Naive thymus-derived CD8-positive, alpha-beta T cell (primary cell): ENCODE data around the gene ALDH16A1. TPM values are rescaled to one million over a fixed set of nuclear protein-coding genes. Genes with fewer than 3 reads are reported as not detected.

ENCODE experiments used
- ATAC-seq, 2 donors: fragments of 150-1000 bp; cut with Tn5 transposase in 1 of 2; sonication (Bioruptor Pico), chemical (Tn5 transposase) in 1 of 2; 1 replicate in 1 of 2; 2 replicates in 1 of 2; pipeline ENCODE4 v1.10.0; 2021; ENCODE audit warnings: mild to moderate bottlenecking in 2 of 2, moderate library complexity in 2 of 2
- POLR2A ChIA-PET: fragments of 350-600 bp; sonication (Branson Sonifier 250); formaldehyde crosslinking; loops from one replicate; lab custom pipeline; 2021; ENCODE audit warnings: antibody characterized with exemption; lab: Charles Lee
- DNase-seq, 10 donors: peaks; one replicate each; pipeline versions ENCODE4 v3.0.0 to v3.0.0-alpha.2; 2020 to 2022
- H3K27ac Mint-ChIP-seq, 10 donors: one replicate each; pipeline ENCODE4 v1.8.0; 2020 to 2022; ENCODE audit warnings: mild to moderate bottlenecking in 10 of 10, mixed read lengths in 10 of 10, moderate library complexity in 4 of 10, inconsistent platforms in 1 of 10
- H3K27me3 Mint-ChIP-seq, 5 donors: one replicate each; pipeline ENCODE4 v1.8.0; 2021 to 2022; ENCODE audit warnings: mixed read lengths in 5 of 5
- H3K36me3 Mint-ChIP-seq, 3 donors: one replicate each; pipeline ENCODE4 v1.8.0; 2020 to 2022; ENCODE audit warnings: mixed read lengths in 3 of 3, mild to moderate bottlenecking in 2 of 3, inconsistent platforms in 1 of 3
- H3K4me1 Mint-ChIP-seq, 4 donors: one replicate each; pipeline ENCODE4 v1.8.0; 2021 to 2022; ENCODE audit warnings: mixed read lengths in 4 of 4
- H3K4me3 Mint-ChIP-seq, 10 donors: one replicate each; pipeline ENCODE4 v1.8.0; 2020 to 2022; ENCODE audit warnings: mild to moderate bottlenecking in 10 of 10, mixed read lengths in 10 of 10, moderate library complexity in 6 of 10, inconsistent platforms in 1 of 10
- H3K9me3 Mint-ChIP-seq, 9 donors: one replicate each; pipeline ENCODE4 v1.8.0; 2020 to 2022; ENCODE audit warnings: mixed read lengths in 9 of 9, mild to moderate bottlenecking in 3 of 9, inconsistent platforms in 1 of 9, moderate library complexity in 1 of 9
- polyA plus RNA-seq, 3 donors: library from polyadenylated mRNA; unstranded; fragments of 300-500 nt; fragmentation: Illumina TruSeq; gene quantifications; one replicate each; pipeline ENCODE4 v1.2.3, GENCODE V29; 2021
- total RNA-seq, 8 experiments: library from RNA in 2 of 8; stranded (reverse) in 2 of 8; gene quantifications; one replicate each; pipeline ENCODE4 v1.2.3 and lab custom pipeline; 2021 to 2026

Gene ALDH16A1
- total and polyA plus RNA-seq, 5 experiments from 2014 or later: 28.3 to 44.4 (median 38.0) TPM

DNA sequence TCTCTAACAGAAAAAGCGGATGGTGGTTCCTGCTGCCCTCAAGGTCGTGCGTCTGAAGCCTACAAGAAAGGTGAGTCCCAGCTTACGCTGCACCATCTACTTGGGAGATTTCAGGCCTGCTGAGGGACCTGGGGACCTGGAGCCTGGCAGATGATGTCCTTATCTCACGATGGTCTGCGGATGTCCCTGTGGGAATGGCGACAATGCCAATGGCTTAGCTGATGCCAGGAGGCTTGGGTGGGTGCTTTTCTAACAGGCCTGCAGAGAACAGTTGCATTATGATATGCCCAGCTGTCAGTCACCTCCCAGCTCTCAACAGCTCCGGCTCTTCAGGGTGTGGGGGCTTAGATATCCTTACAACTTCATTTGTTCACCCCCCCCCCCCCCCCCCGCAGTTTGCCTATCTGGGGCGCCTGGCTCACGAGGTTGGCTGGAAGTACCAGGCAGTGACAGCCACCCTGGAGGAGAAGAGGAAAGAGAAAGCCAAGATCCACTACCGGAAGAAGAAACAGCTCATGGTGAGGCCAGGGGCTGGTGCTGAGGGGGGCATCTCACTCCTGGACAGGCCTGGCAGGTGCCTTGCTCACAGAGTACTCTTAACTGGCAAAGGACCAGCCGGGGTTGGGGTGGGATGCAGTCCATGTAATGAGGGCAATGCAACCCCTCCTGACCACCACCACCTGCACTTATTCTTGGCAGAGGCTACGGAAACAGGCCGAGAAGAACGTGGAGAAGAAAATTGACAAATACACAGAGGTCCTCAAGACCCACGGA, 38.2 kb downstream of the ALDH16A1 start:
- H3K4me3 Mint-ChIP-seq: peak overlapping the region in 6 of 10 donors; percentile 42 to 98 (median 67)

GRCh38 chr19:49491804-49492572, 39.0 kb downstream of the ALDH16A1 start:
- POLR2A ChIA-PET: interaction anchor here (0.6 to 1.5 kb wide), 5 partner anchors 38 to 149 kb away, joined by 3 read pairs; partner anchors contain the start of gene PIH1D1

More for the DNA sequence above, 38.2 kb downstream of the ALDH16A1 start:
- Mint-ChIP-seq H3K36me3 (peaks cover 12 to 62% (median 32%) of the 10 kb centered on the region in 3 donors), H3K27me3 (peaks cover 0 to 3% (median 0%) of the 10 kb centered on the region in 5 donors), H3K4me1 (peaks cover 9 to 69% (median 58%) of the 10 kb centered on the region in 4 donors), H3K9me3 (peaks cover 0 to 4% (median 0%) of the 10 kb centered on the region in 9 donors), H3K27ac (peak overlapping the region in 7 of 10 donors; percentile 37 to 85 (median 62))
- ATAC-seq: no peak
- POLR2A ChIA-PET: interaction anchor here (0.6 to 1.5 kb wide), 2 partner anchors 11 to 39 kb away, joined by 3 to 4 read pairs; partner anchors contain the start of gene PIH1D1
- no peak for DNase-seq

DNA sequence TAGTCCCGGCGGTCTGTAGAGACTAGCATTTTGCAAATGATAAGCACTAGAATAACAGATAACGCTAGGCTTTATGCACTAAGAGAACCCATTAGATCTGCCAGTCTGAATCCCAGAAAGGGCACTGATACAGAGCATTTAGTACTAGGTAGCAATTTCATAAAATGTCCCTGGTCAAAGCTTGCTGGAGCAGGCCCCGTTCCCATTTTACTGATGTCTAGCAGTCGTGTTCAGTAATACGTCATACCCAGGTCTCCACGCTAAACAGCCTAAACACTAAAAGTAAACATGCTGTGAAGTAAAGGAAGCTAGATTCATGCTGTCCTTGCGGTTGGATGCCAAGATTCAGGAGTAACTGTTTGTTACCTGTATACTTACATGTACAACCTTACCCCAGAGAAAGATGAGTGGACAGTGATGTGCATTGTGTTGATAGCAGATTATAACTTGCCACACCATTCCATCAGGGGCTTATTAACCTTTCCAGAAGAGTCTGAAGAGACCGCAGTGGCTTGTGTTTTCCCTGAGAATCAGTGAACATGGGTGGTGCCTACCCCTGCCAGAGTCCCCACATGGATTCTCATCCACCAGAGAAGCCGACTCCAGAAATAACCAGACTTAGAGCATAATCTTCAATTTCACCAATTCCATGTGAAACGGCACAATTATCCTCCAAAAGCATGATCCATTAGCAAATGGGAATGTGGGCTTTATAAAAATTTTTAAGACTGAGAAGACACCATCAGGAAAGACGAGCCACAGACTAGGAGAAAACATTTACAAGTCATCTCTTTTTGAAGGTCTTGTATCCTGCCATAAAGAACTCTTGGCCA, 39.8 kb downstream of the ALDH16A1 start:
- POLR2A ChIA-PET: interaction anchor here (0.6 to 2.2 kb wide), 7 partner anchors 38 to 148 kb away, joined by 3 to 7 read pairs (median 3); partner anchors contain the start of gene PIH1D1
- Mint-ChIP-seq H3K27me3 (no peaks in the 10 kb centered on the region), H3K4me3 (peak overlapping the region in 8 of 10 donors; percentile 13 to 52 (median 34)), H3K27ac (peak overlapping the region; percentile 53 to 93 (median 81)), H3K9me3 (peaks cover 0 to 2% (median 0%) of the 10 kb centered on the region in 9 donors), H3K36me3 (peaks cover 18 to 63% (median 35%) of the 10 kb centered on the region in 3 donors), H3K4me1 (peaks cover 12 to 72% (median 62%) of the 10 kb centered on the region in 4 donors)
- DNase-seq (no peak), ATAC-seq (no peak)

More at GRCh38 chr19:49491804-49492572, 39.0 kb downstream of the ALDH16A1 start:
- Mint-ChIP-seq H3K36me3 (peaks cover 15 to 63% (median 32%) of the 10 kb centered on the region in 3 donors), H3K4me3 (peak overlapping the region in 5 of 10 donors; percentile 13 to 43 (median 29)), H3K4me1 (peaks cover 10 to 72% (median 60%) of the 10 kb centered on the region in 4 donors), H3K9me3 (peaks cover 0 to 4% (median 0%) of the 10 kb centered on the region in 9 donors), H3K27me3 (peaks cover 0 to 3% (median 0%) of the 10 kb centered on the region in 5 donors), H3K27ac (peak overlapping the region in 9 of 10 donors; percentile 49 to 93 (median 80))
- ATAC-seq (no peak), DNase-seq (no peak)

DNA sequence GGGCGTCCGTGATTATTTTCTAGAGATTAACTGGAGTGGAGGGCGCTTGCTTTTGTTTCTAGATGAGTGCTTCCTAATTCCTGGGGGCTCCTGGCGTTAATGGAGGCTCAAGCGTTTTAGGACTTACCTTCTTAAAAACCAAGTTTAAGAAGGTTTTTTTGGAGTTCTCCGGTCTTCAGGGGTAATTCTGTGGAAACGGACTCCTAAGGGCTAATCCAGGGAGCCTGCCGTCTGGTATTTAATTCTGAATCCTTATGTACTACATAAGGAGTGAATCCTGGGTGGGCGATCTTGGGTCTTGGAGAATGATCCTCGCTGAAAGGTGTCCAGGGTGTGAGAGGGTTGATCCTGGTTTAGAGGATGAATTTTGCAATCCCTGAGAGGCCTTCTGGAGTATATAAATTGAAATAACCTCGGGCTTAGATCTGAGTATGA, 43.6 kb downstream of the ALDH16A1 start:
- peaks cover 0 to 2% (median 0%) of the 10 kb centered on the region in 9 donors for H3K9me3 Mint-ChIP-seq
- peaks cover 0 to 2% (median 0%) of the 10 kb centered on the region in 5 donors for H3K27me3 Mint-ChIP-seq
- peak overlapping the region; percentile 96 to 100 (median 100) for H3K4me3 Mint-ChIP-seq
- POLR2A ChIA-PET: interaction anchor here (1.0 to 4.2 kb wide), 9 partner anchors 17 to 180 kb away, joined by 3 to 45 read pairs (median 6); partner anchors contain the start of genes ALDH16A1, BCL2L12, IRF3 and NOSIP
- peaks cover 20 to 74% (median 64%) of the 10 kb centered on the region in 4 donors for H3K4me1 Mint-ChIP-seq
- peaks cover 17 to 57% (median 36%) of the 10 kb centered on the region in 3 donors for H3K36me3 Mint-ChIP-seq
- DNase-seq (no peak), ATAC-seq (no peak)
- peak overlapping the region; percentile 96 to 100 (median 99) for H3K27ac Mint-ChIP-seq

- Mint-ChIP-seq H3K27ac (peak overlapping the region; percentile 96 to 100 (median 99)), H3K4me1 (peaks cover 18 to 79% (median 66%) of the 10 kb centered on the region in 4 donors), H3K27me3 (peaks cover 0 to 2% (median 0%) of the 10 kb centered on the region in 5 donors), H3K4me3 (peak overlapping the region; percentile 96 to 100 (median 100)), H3K9me3 (peaks cover 0 to 2% (median 0%) of the 10 kb centered on the region in 9 donors), H3K36me3 (peaks cover 17 to 51% (median 34%) of the 10 kb centered on the region in 3 donors)
- ATAC-seq: peak; percentile 3 to 5
- POLR2A ChIA-PET: interaction anchor here (1.7 to 4.2 kb wide), 6 partner anchors 16 to 180 kb away, joined by 5 to 45 read pairs (median 16); partner anchors contain the start of genes ALDH16A1, BCL2L12, IRF3 and NOSIP
- DNase-seq: peak; percentile 51 to 87 (median 72)
Measured at GRCh38 chr19:49497047-49497788, 44.2 kb downstream of the ALDH16A1 start.

GRCh38 chr19:49497789-49498103, 44.7 kb downstream of the ALDH16A1 start:
- Mint-ChIP-seq H3K27ac (peak overlapping the region; percentile 96 to 100 (median 99)), H3K4me3 (peak overlapping the region; percentile 96 to 100 (median 100)), H3K4me1 (peaks cover 19 to 79% (median 67%) of the 10 kb centered on the region in 4 donors), H3K27me3 (peaks cover 0 to 2% (median 0%) of the 10 kb centered on the region in 5 donors), H3K9me3 (peaks cover 0 to 2% (median 0%) of the 10 kb centered on the region in 9 donors), H3K36me3 (peaks cover 17 to 45% (median 33%) of the 10 kb centered on the region in 3 donors)
- no peak for ATAC-seq
- no peak for DNase-seq
- POLR2A ChIA-PET: interaction anchor here (2.8 to 4.2 kb wide), 2 partner anchors 167 to 179 kb away, joined by 19 to 24 read pairs; partner anchors contain the start of genes BCL2L12, IRF3 and PRMT1

DNA sequence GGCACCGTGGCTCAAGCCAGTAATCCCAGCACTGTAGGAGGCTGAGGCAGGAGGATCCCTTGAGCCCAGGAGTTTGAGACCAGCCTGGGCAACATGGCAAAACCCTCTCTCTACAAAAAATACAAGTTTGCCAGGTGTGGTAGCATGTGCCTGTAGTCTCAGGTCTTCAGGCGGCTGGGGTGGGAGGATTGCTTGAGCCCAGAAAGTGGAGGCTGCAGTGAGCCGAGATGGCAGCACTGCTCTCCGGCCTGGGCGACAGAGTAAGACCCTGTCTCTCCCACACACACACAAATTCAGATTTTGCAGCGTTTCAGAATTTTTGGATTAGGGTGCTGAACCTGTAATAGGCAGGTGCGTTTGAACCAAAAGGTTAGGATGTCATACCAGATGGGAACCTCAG, 45.5 kb downstream of the ALDH16A1 start:
- POLR2A ChIA-PET: interaction anchor here (1.3 kb wide), 2 partner anchors 33 to 82 kb away, joined by 3 to 5 read pairs; partner anchors contain the start of genes NOSIP and PRRG2
- Mint-ChIP-seq H3K4me1 (peaks cover 18 to 80% (median 67%) of the 10 kb centered on the region in 4 donors), H3K27me3 (peaks cover 0 to 2% (median 0%) of the 10 kb centered on the region in 5 donors), H3K27ac (peak overlapping the region; percentile 95 to 100 (median 99)), H3K4me3 (peak overlapping the region; percentile 96 to 100 (median 100)), H3K9me3 (peaks cover 0 to 2% (median 0%) of the 10 kb centered on the region in 9 donors), H3K36me3 (peaks cover 17 to 39% (median 29%) of the 10 kb centered on the region in 3 donors)
- DNase-seq: no peak
- no peak for ATAC-seq

DNA sequence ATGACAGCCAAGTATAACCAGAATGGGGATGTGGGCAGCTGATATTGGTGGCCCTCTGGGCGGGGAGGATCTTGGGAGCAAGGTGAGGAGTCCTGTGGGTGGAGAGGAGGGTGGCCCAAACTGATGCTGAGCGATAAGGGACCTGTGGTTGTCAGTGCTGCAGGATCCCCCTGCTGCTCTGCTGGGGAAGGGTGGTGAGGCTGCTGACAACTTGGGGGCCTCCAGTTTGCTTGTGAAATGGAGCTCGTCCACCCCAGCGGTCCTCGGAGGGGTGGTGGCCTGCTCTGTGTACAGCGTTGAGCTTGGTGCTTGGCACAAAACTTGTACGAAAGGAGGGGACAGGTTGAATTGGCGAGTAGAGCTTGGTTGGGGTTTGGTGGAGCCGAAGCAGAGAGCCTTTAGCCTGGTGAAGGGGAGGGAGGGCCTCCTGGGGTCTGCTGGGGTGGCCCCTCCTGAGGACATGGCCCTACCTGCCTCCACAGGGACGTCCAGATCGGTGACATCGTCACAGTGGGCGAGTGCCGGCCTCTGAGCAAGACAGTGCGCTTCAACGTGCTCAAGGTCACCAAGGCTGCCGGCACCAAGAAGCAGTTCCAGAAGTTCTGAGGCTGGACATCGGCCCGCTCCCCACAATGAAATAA, 46.1 kb downstream of the ALDH16A1 start:
- no peaks in the 10 kb centered on the region for H3K9me3 Mint-ChIP-seq
- DNase-seq (peak in 1 of 10 donors; percentile 26), ATAC-seq (no peak)
- H3K4me3 Mint-ChIP-seq: peak overlapping the region; percentile 96 to 100 (median 100)
- peaks cover 18 to 80% (median 66%) of the 10 kb centered on the region in 4 donors for H3K4me1 Mint-ChIP-seq
- peak overlapping the region; percentile 95 to 100 (median 99) for H3K27ac Mint-ChIP-seq
- H3K36me3 Mint-ChIP-seq: peaks cover 17 to 39% (median 29%) of the 10 kb centered on the region in 3 donors
- POLR2A ChIA-PET: interaction anchor here (0.7 to 1.3 kb wide), 6 partner anchors 12 to 82 kb away, joined by 3 to 5 read pairs (median 3); partner anchors contain the start of genes NOSIP and PRRG2
- H3K27me3 Mint-ChIP-seq: peaks cover 0 to 2% (median 0%) of the 10 kb centered on the region in 5 donors

GRCh38 chr19:49502866-49503581, 50.0 kb downstream of the ALDH16A1 start:
- H3K9me3 Mint-ChIP-seq: no peaks in the 10 kb centered on the region
- H3K4me1 Mint-ChIP-seq: peaks cover 15 to 58% (median 51%) of the 10 kb centered on the region in 4 donors

More at GRCh38 chr19:49502866-49503581, 50.0 kb downstream of the ALDH16A1 start:
- H3K4me3 Mint-ChIP-seq: peak overlapping the region in 4 of 10 donors; percentile 18 to 34 (median 30)
- H3K27ac Mint-ChIP-seq: peak overlapping the region; percentile 96 to 100 (median 99)
- ATAC-seq (no peak), DNase-seq (peak in 6 of 10 donors; percentile 43 to 75 (median 60))
- H3K27me3 Mint-ChIP-seq: peaks cover 0 to 2% (median 0%) of the 10 kb centered on the region in 5 donors
- H3K36me3 Mint-ChIP-seq: peaks cover 9 to 26% (median 19%) of the 10 kb centered on the region in 3 donors
- POLR2A ChIA-PET: interaction anchor here (0.6 to 2.2 kb wide), 8 partner anchors 15 to 175 kb away, joined by 3 to 15 read pairs (median 6); partner anchors contain the start of genes NOSIP, PRMT1, PRR12 and PRRG2
